ENCODE data around the gene PIGT.

Gene PIGT

GRCh38 chr20:45408646-45409213 lies 7.2 kb upstream of the PIGT start:
- DNase-seq (ENCODE audit: extremely low read depth, low read depth), result no peak
- no peak for TF ChIP-seq CTCF (IDR thresholded peaks at IDR 0.05; ENCODE audit: low read depth, low read length)

GRCh38 chr20:45409521-45410272 lies 6.2 kb upstream of the PIGT start:
- no peak for TF ChIP-seq CTCF (IDR thresholded peaks at IDR 0.05; ENCODE audit: low read depth, low read length)
- DNase-seq (ENCODE audit: extremely low read depth, low read depth), result no peak

- DNase-seq (ENCODE audit: extremely low read depth, low read depth), result no peak
- no peak for TF ChIP-seq CTCF (IDR thresholded peaks at IDR 0.05; ENCODE audit: low read depth, low read length)
These were observed 5.1 kb upstream of the PIGT start for GRCh38 chr20:45410887-45411286.

- DNase-seq (ENCODE audit: extremely low read depth, low read depth), result no peak
- no peak for TF ChIP-seq CTCF (IDR thresholded peaks at IDR 0.05; ENCODE audit: low read depth, low read length)
These were observed 3.3 kb upstream of the PIGT start for GRCh38 chr20:45412653-45413052.

- no peak for TF ChIP-seq CTCF (IDR thresholded peaks at IDR 0.05; ENCODE audit: low read depth, low read length)
- no peak for DNase-seq (ENCODE audit: extremely low read depth, low read depth)
These were observed 2.5 kb upstream of the PIGT start for GRCh38 chr20:45413479-45413878.

GRCh38 chr20:45416917-45417316 lies 976 bp downstream of the PIGT start:
- TF ChIP-seq CTCF (IDR thresholded peaks at IDR 0.05; ENCODE audit: low read depth, low read length), result no peak
- DNase-seq (ENCODE audit: extremely low read depth, low read depth), result no peak

GRCh38 chr20:45419188-45420091 lies 3.5 kb downstream of the PIGT start:
- DNase-seq (ENCODE audit: extremely low read depth, low read depth), result peak; percentile 90
- TF ChIP-seq CTCF (IDR thresholded peaks at IDR 0.05; ENCODE audit: low read depth, low read length), result no peak

Data from AG09319 (cell line).